Testis (tissue), 5 donors: ENCODE measurements around the gene GRIPAP1. TPM values are rescaled to one million over a fixed set of nuclear protein-coding genes. Genes with fewer than 3 reads are reported as not detected.

Experiments
- DNase-seq: peaks from one replicate; pipeline ENCODE4 v3.0.0-alpha.2; 2019
- H3K27ac ChIP-seq, 2 donors: fragments of 200-600 bp; sonication (generic); one replicate each; pipeline ENCODE4 v1.5.1; 2019
- H3K27me3 ChIP-seq: fragments of 200-600 bp; sonication (generic); one replicate; pipeline ENCODE4 v1.5.1; 2019
- H3K36me3 ChIP-seq: fragments of 200-600 bp; sonication (generic); one replicate; pipeline ENCODE4 v1.5.1; 2017; ENCODE audit warnings: low read depth; ENCODE audit errors: missing control alignments
- H3K4me1 ChIP-seq: fragments of 200-600 bp; sonication (generic); one replicate; pipeline ENCODE4 v1.5.1; 2019
- H3K4me3 ChIP-seq, 2 donors: fragments of 200-600 bp; sonication (generic); one replicate each; pipeline ENCODE4 v1.5.1; 2017 to 2019
- H3K9me3 ChIP-seq: fragments of 200-600 bp; sonication (generic); one replicate; pipeline ENCODE4 v1.5.1; 2017
- CTCF ChIP-seq, 3 experiments: fragments of 450-650 bp in 2 of 3; fragments of 200-600 bp in 1 of 3; sonication (generic) in 1 of 3; IDR thresholded peaks; one replicate each; pipeline ENCODE4 v1.5.1; 2016 to 2019; ENCODE audit warnings: antibody characterized with exemption in 3 of 3, mild to moderate bottlenecking in 2 of 3, moderate library complexity in 1 of 3
- POLR2A ChIP-seq: fragments of 450-650 bp; IDR thresholded peaks from one replicate; pipeline ENCODE4 v1.6.1; 2017; ENCODE audit warnings: antibody characterized with exemption, mild to moderate bottlenecking, moderate library complexity
- WGBS, 2 donors: methylation state at CpG; one replicate each; pipeline ENCODE4 v1.1.5; 2018; 5-methylcytosine and 5-hydroxymethylcytosine counted together
- intact Hi-C: fragments of 100-400 bp; cut with DNase I; formaldehyde crosslinking; loops from one replicate; pipeline ENCODE4 v1.15.1; 2023; ENCODE audit warnings: low total_unique reads
- long read RNA-seq, 2 donors: transcript quantifications; one replicate each; lab custom pipeline, GENCODE V29; 2026
- polyA plus RNA-seq: library from polyadenylated mRNA; stranded (reverse); fragments of 350-450 nt; fragmentation: Illumina TruSeq; extraction: RNeasy Lipid Tissue Mini Kit (QIAGEN cat#74804); gene quantifications from one replicate; pipeline ENCODE4 v1.2.3, GENCODE V29; 2014; ENCODE audit warnings: low read depth, low replicate concordance; ENCODE audit not compliant: insufficient read depth
- total RNA-seq, 2 donors: library from RNA; depleted of rRNA; stranded (reverse); fragments of >200 nt; gene quantifications; one replicate each; pipeline ENCODE4 v1.2.3, GENCODE V29; 2016

GRIPAP1 gene
- total RNA-seq (10 to 100 TPM; 76.4 to 88.9 TPM), polyA plus RNA-seq (44.4 TPM)
- long read RNA-seq, donor 1, partial matches to known transcripts: 0 of 2 reads
- long read RNA-seq, donor 1, other reads (novel, unspliced or antisense): 0 of 2 reads
- long read RNA-seq, donor 2, partial matches to known transcripts: 5 of 6 reads
- long read RNA-seq, donor 2, other reads (novel, unspliced or antisense): 0 of 6 reads

GRCh38 chrX:49002091-49002935 lies at the start of gene GRIPAP1:
Gene GRIPAP1, minus strand, starts transcription at chrX:49002264. Its CDS starts 35 bp downstream, at chrX:49002229.
- Histone ChIP-seq H3K9me3 (no peaks in the 10 kb centered on the region), H3K4me1 (peaks cover 4% of the 10 kb centered on the region), H3K27me3 (no peaks in the 10 kb centered on the region), H3K4me3 (peak within 1 kb of the TSS; percentile 61 to 73), H3K27ac (peak within 1 kb of the TSS; percentile 84 to 89), H3K36me3 (no peaks in the 10 kb centered on the region)
- WGBS, 2 donors: 0 to 2% methylated on average over 16 to 34 of the region's 38 CpGs
- TF ChIP-seq POLR2A: peak; percentile 57
- TF ChIP-seq CTCF (IDR thresholded peaks at IDR 0.05): peak in 1 of 3 experiments; percentile 1
- intact Hi-C loops: no loop called here
- peak; percentile 78 for DNase-seq

- H3K9me3 ChIP-seq: no peaks in the 10 kb centered on the region
- 25% methylated on average over 10 of the region's 13 CpGs; no CpG with 5 or more reads in 1 of the 2 donors for WGBS, 2 donors
- H3K36me3 ChIP-seq: no peaks in the 10 kb centered on the region
- H3K27me3 ChIP-seq: no peaks in the 10 kb centered on the region
- no peak for TF ChIP-seq CTCF (IDR thresholded peaks at IDR 0.05)
- H3K4me3 ChIP-seq: no peak overlapping the region
- no peak for DNase-seq
- H3K27ac ChIP-seq: peak overlapping the region in 1 of 2 donors; percentile 53
- intact Hi-C loops: no loop called here
- no peaks in the 10 kb centered on the region for H3K4me1 ChIP-seq
Measured at GRCh38 chrX:49043987-49044281, 41.9 kb upstream of the GRIPAP1 start.

- intact Hi-C loops: no loop called here
Measured at GRCh38 chrX:49043220-49043986, 41.3 kb upstream of the GRIPAP1 start, which contains the start of gene TFE3. Gene TFE3, minus strand, starts transcription at chrX:49043357. Its CDS starts 131 bp downstream, at chrX:49043226.

More at GRCh38 chrX:49043220-49043986, 41.3 kb upstream of the GRIPAP1 start, which contains the start of gene TFE3:
- no peaks in the 10 kb centered on the region for H3K36me3 ChIP-seq
- H3K27me3 ChIP-seq: no peaks in the 10 kb centered on the region
- 0% methylated on average over 38 of the region's 67 CpGs; no CpG with 5 or more reads in 1 of the 2 donors for WGBS, 2 donors
- no peaks in the 10 kb centered on the region for H3K4me1 ChIP-seq
- DNase-seq: peak; percentile 98
- H3K9me3 ChIP-seq: no peaks in the 10 kb centered on the region
- H3K27ac ChIP-seq: peak within 1 kb of the TSS; percentile 94 to 98
- H3K4me3 ChIP-seq: peak within 1 kb of the TSS; percentile 74 to 91
- TF ChIP-seq POLR2A (peak; percentile 49), CTCF (IDR thresholded peaks at IDR 0.05) (peak; percentile 38 to 82 (median 79))
